ENCODE measurements around the gene ZNF540. TPM values are rescaled to one million over a fixed set of nuclear protein-coding genes. Genes with fewer than 3 reads are reported as not detected.

ZNF540 gene
- total RNA-seq, 1 donor from 2014 or later: 0.79 TPM

- Mint-ChIP-seq H3K36me3 (ENCODE audit: insufficient read depth) (peaks cover 60% of the 10 kb centered on the region), H3K4me3 (ENCODE audit: low read depth) (no peak overlapping the region), H3K27me3 (no peaks in the 10 kb centered on the region), H3K9me3 (ENCODE audit: low read depth) (peaks cover 57% of the 10 kb centered on the region), H3K27ac (no peak overlapping the region), H3K4me1 (ENCODE audit: low read depth) (no peaks in the 10 kb centered on the region)
- no peak for TF ChIP-seq CTCF (IDR thresholded peaks at IDR 0.05; ENCODE audit: unreplicated experiment)
- no peak for DNase-seq (ENCODE audit: low spot score, unreplicated experiment)
Observed at GRCh38 chr19:37572203-37572602, 22.5 kb upstream of the ZNF540 start.

- peaks cover 45% of the 10 kb centered on the region for H3K9me3 Mint-ChIP-seq (ENCODE audit: low read depth)
- DNase-seq (ENCODE audit: low spot score, unreplicated experiment): no peak
- no peaks in the 10 kb centered on the region for H3K4me1 Mint-ChIP-seq (ENCODE audit: low read depth)
- no peak overlapping the region for H3K27ac Mint-ChIP-seq
- H3K4me3 Mint-ChIP-seq (ENCODE audit: low read depth): no peak overlapping the region
- TF ChIP-seq CTCF (IDR thresholded peaks at IDR 0.05; ENCODE audit: unreplicated experiment): no peak
- no peaks in the 10 kb centered on the region for H3K27me3 Mint-ChIP-seq
- H3K36me3 Mint-ChIP-seq (ENCODE audit: insufficient read depth): peaks cover 63% of the 10 kb centered on the region
Observed at GRCh38 chr19:37583340-37583739, 11.3 kb upstream of the ZNF540 start.

- Mint-ChIP-seq H3K4me1 (ENCODE audit: low read depth) (peaks cover 13% of the 10 kb centered on the region), H3K36me3 (ENCODE audit: insufficient read depth) (peaks cover 18% of the 10 kb centered on the region), H3K9me3 (ENCODE audit: low read depth) (peaks cover 11% of the 10 kb centered on the region), H3K27ac (peak overlapping the region; percentile 100), H3K27me3 (peaks cover 6% of the 10 kb centered on the region), H3K4me3 (ENCODE audit: low read depth) (peak overlapping the region; percentile 90)
- DNase-seq (ENCODE audit: low spot score, unreplicated experiment): no peak
- TF ChIP-seq CTCF (IDR thresholded peaks at IDR 0.05; ENCODE audit: unreplicated experiment): no peak
Observed at GRCh38 chr19:37593996-37594303, 726 bp upstream of the ZNF540 start.

GRCh38 chr19:37594982-37595382 lies 306 bp downstream of the ZNF540 start:
- Mint-ChIP-seq H3K27ac (peak overlapping the region; percentile 100), H3K36me3 (ENCODE audit: insufficient read depth) (peaks cover 13% of the 10 kb centered on the region), H3K4me3 (ENCODE audit: low read depth) (peak overlapping the region; percentile 90), H3K27me3 (peaks cover 6% of the 10 kb centered on the region), H3K4me1 (ENCODE audit: low read depth) (peaks cover 13% of the 10 kb centered on the region), H3K9me3 (ENCODE audit: low read depth) (peaks cover 7% of the 10 kb centered on the region)
- TF ChIP-seq CTCF (IDR thresholded peaks at IDR 0.05; ENCODE audit: unreplicated experiment): no peak
- peak; percentile 25 for DNase-seq (ENCODE audit: low spot score, unreplicated experiment)

GRCh38 chr19:37635076-37636056 lies 40.7 kb downstream of the ZNF540 start:
- Mint-ChIP-seq H3K4me3 (ENCODE audit: low read depth) (no peak overlapping the region), H3K27ac (no peak overlapping the region), H3K4me1 (ENCODE audit: low read depth) (no peaks in the 10 kb centered on the region), H3K9me3 (ENCODE audit: low read depth) (peaks cover 37% of the 10 kb centered on the region), H3K27me3 (no peaks in the 10 kb centered on the region), H3K36me3 (ENCODE audit: insufficient read depth) (peaks cover 66% of the 10 kb centered on the region)
- no peak for TF ChIP-seq CTCF (IDR thresholded peaks at IDR 0.05; ENCODE audit: unreplicated experiment)
- DNase-seq (ENCODE audit: low spot score, unreplicated experiment): no peak
